AG09319 (cell line): Measurements from ENCODE around the gene BASP1.
"Not testable (repeated sequence)": the region's sequence is repeated elsewhere in the genome, so short reads cannot be mapped to it uniquely, and the experiment has no call there.

Source experiments
- DNase-seq: peaks from one replicate; pipeline ENCODE4 v3.0.0-alpha.2; 2010; ENCODE audit warnings: low read depth; ENCODE audit errors: extremely low read depth
- CTCF ChIP-seq: IDR thresholded peaks from 2 replicates; pipeline ENCODE4 v1.5.1; 2011; ENCODE audit warnings: low read depth, mild to moderate bottlenecking, inconsistent platforms, low read length, moderate library complexity

BASP1 gene

GRCh38 chr5:17304282-17304681 lies 86.9 kb downstream of the BASP1 start:
- no peak for DNase-seq

GRCh38 chr5:17305017-17305416 lies 87.6 kb downstream of the BASP1 start:
- DNase-seq = no peak

More at GRCh38 chr5:17304282-17304681, 86.9 kb downstream of the BASP1 start:
- no peak for TF ChIP-seq CTCF

GRCh38 chr5:17305964-17306725 lies 88.7 kb downstream of the BASP1 start:
- DNase-seq = no peak
- TF ChIP-seq CTCF = no peak

More at GRCh38 chr5:17305017-17305416, 87.6 kb downstream of the BASP1 start:
- TF ChIP-seq CTCF = no peak

GRCh38 chr5:17306726-17307091 lies 89.3 kb downstream of the BASP1 start:
- no peak for TF ChIP-seq CTCF
- DNase-seq = no peak

- DNase-seq = not testable (repeated sequence)
These were observed 90.0 kb downstream of the BASP1 start for GRCh38 chr5:17307440-17307839.

GRCh38 chr5:17308326-17309065 lies 91.1 kb downstream of the BASP1 start:
- TF ChIP-seq CTCF = no peak
- DNase-seq = no peak

- no peak for TF ChIP-seq CTCF
- no peak for DNase-seq
These were observed 92.0 kb downstream of the BASP1 start for GRCh38 chr5:17309462-17309861.

- not testable (repeated sequence) for DNase-seq
These were observed 93.1 kb downstream of the BASP1 start for GRCh38 chr5:17310502-17310901.

- not testable (repeated sequence) for DNase-seq
These were observed 94.4 kb downstream of the BASP1 start for GRCh38 chr5:17311811-17312210.
